Brain microvascular endothelial cell (primary cell): Measurements from ENCODE around the gene DCAF11.

Source experiments
- DNase-seq: peaks from one replicate; pipeline ENCODE4 v3.0.0-alpha.2; 2020
- H3K27ac ChIP-seq: fragments of 250-450 bp; sonication (Bioruptor Pico); 2 replicates; pipeline ENCODE4 v1.5.1; 2020; ENCODE audit warnings: mild to moderate bottlenecking, moderate library complexity
- H3K27me3 ChIP-seq: fragments of 250-450 bp; sonication (Bioruptor Pico); replicated peaks from 2 replicates; pipeline ENCODE4 v1.5.1; 2020; ENCODE audit warnings: mild to moderate bottlenecking
- H3K36me3 ChIP-seq: fragments of 250-450 bp; sonication (Bioruptor Pico); replicated peaks from 2 replicates; pipeline ENCODE4 v1.5.1; 2020; ENCODE audit warnings: mild to moderate bottlenecking
- H3K4me3 ChIP-seq: 2 replicates; pipeline ENCODE4 v1.5.1; 2011; ENCODE audit warnings: low read depth, mild to moderate bottlenecking, control low read depth, low read length, moderate library complexity
- in situ Hi-C: cut with HindIII; loops from 2 replicates; pipeline ENCODE4 v1.10.0; 2017; ENCODE audit warnings: low sequenced_read_pairs, low pct_ligation_motif_present
- TF ChIP-seq, protein P1 (sequence below): IDR thresholded peaks from 2 replicates; pipeline ENCODE4 v1.5.1; 2011; ENCODE audit warnings: low read depth, mild to moderate bottlenecking, moderate library complexity, low read length, control low read depth, inconsistent platforms; ENCODE audit errors: missing control alignments

The DCAF11 gene

DNA sequence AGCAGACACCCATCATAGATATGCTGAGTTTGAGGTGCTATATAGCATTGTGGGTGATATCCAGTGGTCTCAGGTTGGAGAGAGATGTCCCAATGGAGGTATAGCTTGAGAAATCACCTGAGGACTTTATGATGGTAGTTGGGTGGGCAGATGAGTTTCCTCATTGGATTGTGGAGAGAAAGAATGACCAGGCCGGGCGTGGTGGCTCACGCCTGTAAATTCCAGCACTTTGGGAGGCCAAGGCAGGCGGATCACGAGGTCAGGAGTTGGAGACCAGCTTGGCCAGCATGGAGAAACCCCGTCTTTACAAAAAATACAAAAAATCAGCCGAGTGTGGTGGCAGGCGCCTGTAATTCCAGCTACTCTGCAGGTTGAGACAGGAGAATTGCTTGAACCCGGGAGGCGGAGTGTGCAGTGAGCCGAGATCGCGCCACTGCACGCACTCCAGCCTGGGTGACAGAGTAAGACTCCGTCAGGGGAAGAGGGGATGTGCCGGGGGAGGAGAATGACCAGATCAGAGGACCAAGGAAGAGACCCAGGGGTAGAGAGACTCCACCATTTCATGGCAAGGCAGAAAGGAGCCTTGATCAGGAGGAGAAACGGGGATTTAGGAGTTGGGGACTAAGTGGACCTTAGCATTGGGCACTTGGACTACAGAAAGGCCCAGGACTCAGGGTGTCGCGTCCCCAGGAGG, 21.2 kb upstream of the DCAF11 start:
- Histone ChIP-seq H3K27ac (no peak overlapping the region), H3K4me3 (peak overlapping the region; percentile 74), H3K27me3 (no peaks in the 10 kb centered on the region), H3K36me3 (no peaks in the 10 kb centered on the region)
- in situ Hi-C loops, result no loop called here
- TF ChIP-seq, protein P1, sequence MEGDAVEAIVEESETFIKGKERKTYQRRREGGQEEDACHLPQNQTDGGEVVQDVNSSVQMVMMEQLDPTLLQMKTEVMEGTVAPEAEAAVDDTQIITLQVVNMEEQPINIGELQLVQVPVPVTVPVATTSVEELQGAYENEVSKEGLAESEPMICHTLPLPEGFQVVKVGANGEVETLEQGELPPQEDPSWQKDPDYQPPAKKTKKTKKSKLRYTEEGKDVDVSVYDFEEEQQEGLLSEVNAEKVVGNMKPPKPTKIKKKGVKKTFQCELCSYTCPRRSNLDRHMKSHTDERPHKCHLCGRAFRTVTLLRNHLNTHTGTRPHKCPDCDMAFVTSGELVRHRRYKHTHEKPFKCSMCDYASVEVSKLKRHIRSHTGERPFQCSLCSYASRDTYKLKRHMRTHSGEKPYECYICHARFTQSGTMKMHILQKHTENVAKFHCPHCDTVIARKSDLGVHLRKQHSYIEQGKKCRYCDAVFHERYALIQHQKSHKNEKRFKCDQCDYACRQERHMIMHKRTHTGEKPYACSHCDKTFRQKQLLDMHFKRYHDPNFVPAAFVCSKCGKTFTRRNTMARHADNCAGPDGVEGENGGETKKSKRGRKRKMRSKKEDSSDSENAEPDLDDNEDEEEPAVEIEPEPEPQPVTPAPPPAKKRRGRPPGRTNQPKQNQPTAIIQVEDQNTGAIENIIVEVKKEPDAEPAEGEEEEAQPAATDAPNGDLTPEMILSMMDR, result no peak
- DNase-seq, result no peak

- peak; percentile 68 for DNase-seq
- H3K27me3 ChIP-seq, result no peaks in the 10 kb centered on the region
- H3K27ac ChIP-seq, result peak within 1 kb of the TSS; percentile 25
- in situ Hi-C loops, result no loop called here
- H3K36me3 ChIP-seq, result no peaks in the 10 kb centered on the region
- peak within 1 kb of the TSS; percentile 74 for H3K4me3 ChIP-seq
- TF ChIP-seq, protein P1, result peak; percentile 5
Measured at GRCh38 chr14:24093901-24094840, 20.4 kb upstream of the DCAF11 start, which contains the start of gene PCK2. Gene PCK2 (plus strand): TSS chr14:24094311. CDS start chr14:24094406, 95 bp downstream.

DNA sequence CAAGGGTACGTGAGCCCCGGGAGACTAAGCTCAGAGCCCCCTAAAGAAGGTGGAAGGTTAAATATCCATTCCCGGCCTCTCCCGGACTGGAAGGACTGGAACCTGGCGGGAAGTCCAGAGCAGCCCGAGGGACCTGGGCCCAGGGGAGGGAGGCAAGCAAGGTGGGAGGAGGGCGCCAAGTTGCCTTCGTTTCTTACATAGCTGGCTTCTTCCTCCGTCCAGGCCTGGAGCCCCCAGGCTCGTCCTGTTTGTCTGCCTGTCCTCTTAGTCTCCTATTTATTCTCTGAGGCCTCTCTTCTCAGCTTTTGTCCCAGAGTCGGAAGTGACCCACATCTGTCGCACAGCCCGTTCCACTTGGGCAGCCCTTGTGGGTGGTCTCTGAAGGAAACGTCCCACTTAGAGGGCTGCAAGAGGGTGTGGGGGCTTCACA, 19.7 kb upstream of the DCAF11 start:
- in situ Hi-C loops, result no loop called here
- no peak for DNase-seq
- peak overlapping the region; percentile 74 for H3K4me3 ChIP-seq
- no peaks in the 10 kb centered on the region for H3K36me3 ChIP-seq
- no peaks in the 10 kb centered on the region for H3K27me3 ChIP-seq
- TF ChIP-seq, protein P1, result no peak
- H3K27ac ChIP-seq, result no peak overlapping the region

GRCh38 chr14:24095271-24096068, 19.1 kb upstream of the DCAF11 start:
- in situ Hi-C loops, result no loop called here
- Histone ChIP-seq H3K4me3 (peak overlapping the region; percentile 74), H3K27me3 (no peaks in the 10 kb centered on the region), H3K36me3 (no peaks in the 10 kb centered on the region), H3K27ac (no peak overlapping the region)
- TF ChIP-seq, protein P1, result no peak
- no peak for DNase-seq

GRCh38 chr14:24096545-24097181, 17.9 kb upstream of the DCAF11 start:
- Histone ChIP-seq H3K27me3 (no peaks in the 10 kb centered on the region), H3K36me3 (no peaks in the 10 kb centered on the region), H3K27ac (no peak overlapping the region), H3K4me3 (no peak overlapping the region)
- TF ChIP-seq, protein P1, result no peak
- DNase-seq, result no peak
- in situ Hi-C loops, result no loop called here
